Trophoblast cell (in vitro differentiated cells and primary cell): ENCODE data around the gene MAF.

Experiments used
- DNase-seq, 2 donors: peaks; one replicate each; pipeline ENCODE4 v3.0.0-alpha.2; 2016
- H2AFZ ChIP-seq: 2 replicates; pipeline ENCODE4 v1.6.1; 2013; ENCODE audit warnings: low read length, moderate library complexity, mild to moderate bottlenecking; ENCODE audit not compliant: insufficient read depth, poor library complexity
- H2AK5ac ChIP-seq: 2 replicates; pipeline ENCODE4 v1.6.1; 2013; ENCODE audit warnings: mild to moderate bottlenecking, low read length
- H2BK120ac ChIP-seq: 2 replicates; pipeline ENCODE4 v1.6.1; 2013; ENCODE audit warnings: low read length, mild to moderate bottlenecking, moderate library complexity; ENCODE audit not compliant: insufficient read depth, poor library complexity
- H2BK12ac ChIP-seq: 2 replicates; pipeline ENCODE4 v1.6.1; 2013; ENCODE audit warnings: mild to moderate bottlenecking, low read length, moderate library complexity
- H2BK5ac ChIP-seq: 2 replicates; pipeline ENCODE4 v1.6.1; 2013; ENCODE audit warnings: low read length, low read depth, moderate library complexity, mild to moderate bottlenecking; ENCODE audit not compliant: poor library complexity
- H3K14ac ChIP-seq: 2 replicates; pipeline ENCODE4 v1.6.1; 2013; ENCODE audit warnings: mild to moderate bottlenecking, low read length
- H3K18ac ChIP-seq: 2 replicates; pipeline ENCODE4 v1.6.1; 2013; ENCODE audit warnings: mild to moderate bottlenecking, low read length
- H3K23ac ChIP-seq: 2 replicates; pipeline ENCODE4 v1.6.1; 2013; ENCODE audit warnings: low read length
- H3K27ac ChIP-seq: 2 replicates; pipeline ENCODE4 v1.5.1; 2013; ENCODE audit warnings: low read depth, mild to moderate bottlenecking, inconsistent platforms, low read length, moderate library complexity
- H3K27me3 ChIP-seq: 2 replicates; pipeline ENCODE4 v1.6.1; 2013; ENCODE audit warnings: inconsistent platforms, mild to moderate bottlenecking, low read length, moderate library complexity; ENCODE audit not compliant: insufficient read depth
- H3K36me3 ChIP-seq, 2 experiments: 1 replicate in 1 of 2; 2 replicates in 1 of 2; pipeline ENCODE4 v1.6.1; 2013; ENCODE audit warnings: low read length in 2 of 2, mild to moderate bottlenecking in 2 of 2, moderate library complexity in 1 of 2; ENCODE audit not compliant: insufficient read depth in 2 of 2, control insufficient read depth in 1 of 2
- H3K4ac ChIP-seq: 2 replicates; pipeline ENCODE4 v1.6.1; 2013; ENCODE audit warnings: low read depth, mild to moderate bottlenecking, low read length, moderate library complexity
- H3K4me1 ChIP-seq, 2 experiments: 1 replicate in 1 of 2; 2 replicates in 1 of 2; pipeline ENCODE4 v1.6.1; 2013; ENCODE audit warnings: low read length in 2 of 2, mild to moderate bottlenecking in 2 of 2, moderate library complexity in 1 of 2; ENCODE audit not compliant: insufficient read depth in 2 of 2, control insufficient read depth in 1 of 2
- H3K4me2 ChIP-seq: 2 replicates; pipeline ENCODE4 v1.6.1; 2013; ENCODE audit warnings: inconsistent platforms, mild to moderate bottlenecking, low read length, moderate library complexity
- H3K4me3 ChIP-seq: 2 replicates; pipeline ENCODE4 v1.5.1; 2013; ENCODE audit warnings: mild to moderate bottlenecking, low read depth, low read length, inconsistent platforms
- H3K79me1 ChIP-seq: one replicate; pipeline ENCODE4 v1.6.1; 2013; ENCODE audit warnings: low read length
- H3K79me2 ChIP-seq: 2 replicates; pipeline ENCODE4 v1.6.1; 2013; ENCODE audit warnings: low read length, mild to moderate bottlenecking; ENCODE audit not compliant: control insufficient read depth, insufficient read depth, poor library complexity
- H3K9ac ChIP-seq: 2 replicates; pipeline ENCODE4 v1.6.1; 2013; ENCODE audit warnings: mild to moderate bottlenecking, low read length
- H3K9me3 ChIP-seq: 2 replicates; pipeline ENCODE4 v1.6.1; 2013; ENCODE audit warnings: low read depth, mild to moderate bottlenecking, control low read depth, inconsistent platforms, low read length; ENCODE audit not compliant: insufficient read depth
- H4K12ac ChIP-seq: 2 replicates; pipeline ENCODE4 v1.6.1; 2013; ENCODE audit warnings: low read depth, mild to moderate bottlenecking, low read length, moderate library complexity
- H4K8ac ChIP-seq: 2 replicates; pipeline ENCODE4 v1.6.1; 2013; ENCODE audit warnings: low read depth, mild to moderate bottlenecking, low read length, moderate library complexity
- H4K91ac ChIP-seq: one replicate; pipeline ENCODE4 v1.6.1; 2013; ENCODE audit warnings: low read depth, mild to moderate bottlenecking, low read length, moderate library complexity
- WGBS: extraction: QIAGEN DNeasy Blood & Tissue Kit; methylation state at CpG from one replicate; pipeline ENCODE4 v1.1.7; 2013; ENCODE audit warnings: missing lambda C conversion rate; ENCODE audit not compliant: insufficient read length, insufficient coverage; ENCODE audit errors: extremely low coverage; 5-methylcytosine and 5-hydroxymethylcytosine counted together

Gene MAF

GRCh38 chr16:79628988-79629387, 28.5 kb upstream of the MAF start:
- Histone ChIP-seq H3K4ac (no peak overlapping the region), H3K9me3 (peaks cover 2% of the 10 kb centered on the region), H2AFZ (no peak overlapping the region), H3K4me3 (no peak overlapping the region), H2BK120ac (no peak overlapping the region), H2BK5ac (no peak overlapping the region), H3K14ac (no peak overlapping the region), H3K4me1 (peaks cover 0 to 4% of the 10 kb centered on the region in 2 experiments), H4K91ac (no peak overlapping the region), H3K23ac (no peak overlapping the region), H3K18ac (no peak overlapping the region), H3K27me3 (no peaks in the 10 kb centered on the region), H3K27ac (no peak overlapping the region), H3K79me1 (no peaks in the 10 kb centered on the region), H3K79me2 (no peaks in the 10 kb centered on the region), H3K4me2 (no peak overlapping the region), H4K12ac (no peak overlapping the region), H2AK5ac (no peak overlapping the region), H2BK12ac (no peak overlapping the region), H4K8ac (no peak overlapping the region), H3K9ac (no peak overlapping the region), H3K36me3 (no peaks in the 10 kb centered on the region)
- DNase-seq: no peak
- no CpG with 5 or more reads among the region's 6 CpGs for WGBS

GRCh38 chr16:79628501-79628975, 28.0 kb upstream of the MAF start:
- Histone ChIP-seq H3K9me3 (peaks cover 2% of the 10 kb centered on the region), H3K23ac (no peak overlapping the region), H3K27me3 (no peaks in the 10 kb centered on the region), H3K18ac (no peak overlapping the region), H3K4ac (no peak overlapping the region), H3K4me2 (no peak overlapping the region), H3K4me1 (peaks cover 0 to 4% of the 10 kb centered on the region in 2 experiments), H2BK12ac (no peak overlapping the region), H3K27ac (no peak overlapping the region), H2BK5ac (no peak overlapping the region), H2AK5ac (no peak overlapping the region), H3K4me3 (no peak overlapping the region), H4K12ac (no peak overlapping the region), H4K91ac (no peak overlapping the region), H2BK120ac (no peak overlapping the region), H2AFZ (no peak overlapping the region), H3K9ac (no peak overlapping the region), H4K8ac (no peak overlapping the region), H3K79me1 (no peaks in the 10 kb centered on the region), H3K36me3 (no peaks in the 10 kb centered on the region), H3K14ac (no peak overlapping the region), H3K79me2 (no peaks in the 10 kb centered on the region)
- peak; percentile 35 to 56 for DNase-seq
- no CpG with 5 or more reads among the region's 5 CpGs for WGBS

GRCh38 chr16:79627092-79627491, 26.6 kb upstream of the MAF start:
- no peaks in the 10 kb centered on the region for H3K79me1 ChIP-seq
- H3K27me3 ChIP-seq: no peaks in the 10 kb centered on the region
- H3K14ac ChIP-seq: no peak overlapping the region
- no peak overlapping the region for H4K12ac ChIP-seq
- H3K9me3 ChIP-seq: no peaks in the 10 kb centered on the region
- H3K9ac ChIP-seq: no peak overlapping the region
- H3K4me3 ChIP-seq: no peak overlapping the region
- no peak overlapping the region for H4K91ac ChIP-seq
- peaks cover 0 to under 1% of the 10 kb centered on the region in 2 experiments for H3K4me1 ChIP-seq
- H3K4me2 ChIP-seq: no peak overlapping the region
- H2BK120ac ChIP-seq: no peak overlapping the region
- H2AK5ac ChIP-seq: no peak overlapping the region
- DNase-seq: no peak
- H3K27ac ChIP-seq: no peak overlapping the region
- no peak overlapping the region for H3K18ac ChIP-seq
- H3K36me3 ChIP-seq: no peaks in the 10 kb centered on the region
- no peak overlapping the region for H2AFZ ChIP-seq
- H3K23ac ChIP-seq: no peak overlapping the region
- no peak overlapping the region for H4K8ac ChIP-seq
- no peak overlapping the region for H2BK12ac ChIP-seq
- no peaks in the 10 kb centered on the region for H3K79me2 ChIP-seq
- H3K4ac ChIP-seq: no peak overlapping the region
- no peak overlapping the region for H2BK5ac ChIP-seq
- no CpG with 5 or more reads among the region's 2 CpGs for WGBS

GRCh38 chr16:79625738-79626137, 25.2 kb upstream of the MAF start:
- no peak overlapping the region for H3K9ac ChIP-seq
- H3K14ac ChIP-seq: no peak overlapping the region
- H4K12ac ChIP-seq: no peak overlapping the region
- H3K4me2 ChIP-seq: no peak overlapping the region
- WGBS: no CpG with 5 or more reads among the region's 1 CpG
- H4K8ac ChIP-seq: no peak overlapping the region
- no peak overlapping the region for H2AFZ ChIP-seq
- no peaks in the 10 kb centered on the region for H3K9me3 ChIP-seq
- no peak overlapping the region for H2BK12ac ChIP-seq
- no peak for DNase-seq
- no peaks in the 10 kb centered on the region for H3K79me1 ChIP-seq
- no peak overlapping the region for H2AK5ac ChIP-seq
- no peak overlapping the region for H3K27ac ChIP-seq
- no peak overlapping the region for H2BK120ac ChIP-seq
- H3K4ac ChIP-seq: no peak overlapping the region
- no peaks in the 10 kb centered on the region for H3K4me1 ChIP-seq
- H3K27me3 ChIP-seq: no peaks in the 10 kb centered on the region
- no peak overlapping the region for H3K23ac ChIP-seq
- no peaks in the 10 kb centered on the region for H3K79me2 ChIP-seq
- H3K18ac ChIP-seq: no peak overlapping the region
- no peak overlapping the region for H2BK5ac ChIP-seq
- no peaks in the 10 kb centered on the region for H3K36me3 ChIP-seq
- no peak overlapping the region for H4K91ac ChIP-seq
- no peak overlapping the region for H3K4me3 ChIP-seq
